GM19463 (cell line): ENCODE results near the gene LRRC8D.

ENCODE experiments used
- ATAC-seq: cut with Tn5 transposase; IDR thresholded peaks from one replicate; pipeline ENCODE4 v1.9.1; 2021; ENCODE audit warnings: mild to moderate bottlenecking, moderate library complexity; ENCODE audit not compliant: unreplicated experiment

Gene LRRC8D

DNA sequence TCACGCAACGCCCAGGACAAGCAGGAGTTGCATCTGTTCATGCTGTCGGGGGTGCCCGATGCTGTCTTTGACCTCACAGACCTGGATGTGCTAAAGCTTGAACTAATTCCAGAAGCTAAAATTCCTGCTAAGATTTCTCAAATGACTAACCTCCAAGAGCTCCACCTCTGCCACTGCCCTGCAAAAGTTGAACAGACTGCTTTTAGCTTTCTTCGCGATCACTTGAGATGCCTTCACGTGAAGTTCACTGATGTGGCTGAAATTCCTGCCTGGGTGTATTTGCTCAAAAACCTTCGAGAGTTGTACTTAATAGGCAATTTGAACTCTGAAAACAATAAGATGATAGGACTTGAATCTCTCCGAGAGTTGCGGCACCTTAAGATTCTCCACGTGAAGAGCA lies 113.6 kb downstream of the LRRC8D start:
- ATAC-seq = no peak

DNA sequence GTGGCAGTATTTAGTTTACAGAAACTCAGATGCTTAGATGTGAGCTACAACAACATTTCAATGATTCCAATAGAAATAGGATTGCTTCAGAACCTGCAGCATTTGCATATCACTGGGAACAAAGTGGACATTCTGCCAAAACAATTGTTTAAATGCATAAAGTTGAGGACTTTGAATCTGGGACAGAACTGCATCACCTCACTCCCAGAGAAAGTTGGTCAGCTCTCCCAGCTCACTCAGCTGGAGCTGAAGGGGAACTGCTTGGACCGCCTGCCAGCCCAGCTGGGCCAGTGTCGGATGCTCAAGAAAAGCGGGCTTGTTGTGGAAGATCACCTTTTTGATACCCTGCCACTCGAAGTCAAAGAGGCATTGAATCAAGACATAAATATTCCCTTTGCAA lies 114.4 kb downstream of the LRRC8D start:
- no peak for ATAC-seq

DNA sequence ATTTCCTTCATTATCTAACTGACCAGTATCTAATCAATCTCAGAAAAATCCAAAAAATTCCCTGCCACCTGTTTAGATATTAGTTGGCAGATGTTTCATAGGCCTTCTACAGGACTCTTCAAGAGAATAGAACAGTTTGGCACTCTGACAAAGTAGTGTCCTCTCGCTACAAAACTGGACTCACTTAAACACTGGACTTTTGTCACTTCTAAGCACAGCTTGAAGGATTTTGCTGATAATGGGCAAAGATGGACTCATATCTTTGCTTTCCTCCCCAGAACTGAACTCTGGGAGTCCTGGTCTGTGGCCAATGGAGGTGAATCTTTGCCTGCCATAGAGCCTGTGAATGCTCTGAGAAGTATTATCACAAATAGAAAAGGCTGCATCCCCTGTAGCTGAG lies 115.9 kb downstream of the LRRC8D start:
- ATAC-seq = no peak

DNA sequence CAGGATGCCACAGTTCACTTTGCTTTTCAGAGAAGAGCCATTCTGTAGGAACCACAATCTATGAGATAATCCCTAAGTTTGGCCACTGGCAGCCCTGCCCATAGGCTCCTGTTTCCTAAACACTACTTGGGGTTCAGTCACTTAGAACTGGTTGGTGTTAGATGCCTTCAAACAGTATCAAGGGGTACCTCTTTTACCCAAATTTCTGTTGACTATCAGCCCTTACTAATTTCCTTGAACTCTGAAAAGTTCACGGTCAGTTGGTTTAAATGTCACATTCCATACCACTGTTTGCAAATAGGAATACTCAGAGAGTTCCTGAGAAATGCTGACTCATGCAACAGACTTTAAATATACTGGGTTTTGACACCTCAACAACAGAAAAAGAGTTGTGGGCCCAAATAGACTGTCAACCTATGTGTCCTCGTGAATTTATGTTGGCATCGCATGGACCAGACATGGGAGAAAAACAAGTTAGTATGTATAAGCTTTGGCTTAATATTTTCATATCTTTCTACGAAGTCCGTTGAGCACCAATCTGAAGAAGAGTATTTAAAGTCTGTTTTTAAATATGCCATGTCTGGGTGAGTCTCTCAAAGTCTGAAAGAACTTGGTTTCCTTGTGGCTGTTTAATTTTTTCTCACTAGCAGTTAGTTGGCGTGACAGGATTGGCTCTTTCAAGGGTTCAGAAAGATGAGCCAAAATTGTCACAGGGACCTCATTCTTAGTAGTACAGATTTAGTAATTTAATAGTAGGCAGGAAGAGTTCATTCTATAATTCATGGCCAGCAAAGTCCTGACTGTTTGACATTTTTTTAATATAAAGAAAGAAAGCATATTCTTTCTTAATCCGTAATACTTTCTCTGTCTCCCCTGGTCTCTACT lies 117.6 kb downstream of the LRRC8D start:
- ATAC-seq = no peak

DNA sequence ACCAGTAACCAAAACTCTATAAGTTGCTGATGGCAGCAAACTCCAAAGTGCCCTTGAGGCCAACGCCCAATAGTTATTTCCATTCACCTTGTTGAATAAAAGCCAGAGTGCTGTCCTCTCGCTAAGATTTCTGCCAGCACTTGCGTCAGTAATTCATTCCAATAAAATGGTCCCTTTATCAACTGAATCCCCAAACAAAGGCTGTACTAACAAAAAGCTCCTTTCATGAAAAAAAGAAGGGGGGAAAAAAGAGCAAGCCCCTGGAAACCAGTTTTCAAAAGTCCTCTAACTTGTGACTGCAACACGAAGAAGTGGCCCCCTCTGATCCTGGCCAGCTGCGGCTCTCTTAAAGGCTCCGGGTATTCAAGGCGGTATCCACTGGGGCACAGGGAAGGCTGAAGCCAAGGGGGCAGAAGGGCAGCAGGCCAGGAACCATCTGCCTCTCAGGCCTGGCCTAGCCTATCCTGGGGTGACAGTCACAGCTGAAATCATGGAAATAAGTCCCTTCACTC lies 118.3 kb downstream of the LRRC8D start:
- no peak for ATAC-seq

DNA sequence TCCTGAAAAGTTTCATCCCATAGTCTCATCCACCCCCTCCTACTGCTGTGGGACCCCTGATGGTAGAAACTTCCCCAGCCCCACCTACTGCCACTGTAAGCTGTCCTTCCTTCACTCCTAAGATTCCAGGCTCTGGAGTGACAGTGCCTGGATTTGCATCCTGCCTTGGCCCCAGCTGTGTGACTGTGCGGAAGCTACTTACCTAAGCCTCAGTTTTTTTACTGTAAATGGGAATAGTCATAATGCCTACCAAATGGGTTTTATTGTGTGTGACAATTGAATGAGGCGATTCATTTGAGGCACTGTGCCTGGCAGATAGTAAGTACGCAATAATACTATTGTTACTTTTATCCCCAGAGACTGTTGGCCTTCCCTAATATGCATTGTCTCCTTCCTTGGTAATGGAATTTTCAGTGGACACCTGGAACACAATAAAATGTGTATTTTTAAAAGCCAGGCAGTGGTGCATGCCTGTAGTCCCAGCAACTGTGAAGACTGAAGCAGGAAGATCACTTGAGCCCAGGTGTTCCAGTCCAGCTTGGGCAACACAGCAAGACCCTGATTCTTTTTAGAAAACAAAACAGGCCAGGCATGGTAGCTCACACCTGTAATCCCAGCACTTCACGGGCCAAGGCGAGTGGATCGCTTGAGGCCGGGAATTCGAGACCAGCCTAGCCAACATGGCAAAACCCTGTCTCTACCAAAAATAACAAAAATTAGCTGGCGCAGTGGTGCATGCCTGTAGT lies 119.0 kb downstream of the LRRC8D start:
- ATAC-seq = no peak

DNA sequence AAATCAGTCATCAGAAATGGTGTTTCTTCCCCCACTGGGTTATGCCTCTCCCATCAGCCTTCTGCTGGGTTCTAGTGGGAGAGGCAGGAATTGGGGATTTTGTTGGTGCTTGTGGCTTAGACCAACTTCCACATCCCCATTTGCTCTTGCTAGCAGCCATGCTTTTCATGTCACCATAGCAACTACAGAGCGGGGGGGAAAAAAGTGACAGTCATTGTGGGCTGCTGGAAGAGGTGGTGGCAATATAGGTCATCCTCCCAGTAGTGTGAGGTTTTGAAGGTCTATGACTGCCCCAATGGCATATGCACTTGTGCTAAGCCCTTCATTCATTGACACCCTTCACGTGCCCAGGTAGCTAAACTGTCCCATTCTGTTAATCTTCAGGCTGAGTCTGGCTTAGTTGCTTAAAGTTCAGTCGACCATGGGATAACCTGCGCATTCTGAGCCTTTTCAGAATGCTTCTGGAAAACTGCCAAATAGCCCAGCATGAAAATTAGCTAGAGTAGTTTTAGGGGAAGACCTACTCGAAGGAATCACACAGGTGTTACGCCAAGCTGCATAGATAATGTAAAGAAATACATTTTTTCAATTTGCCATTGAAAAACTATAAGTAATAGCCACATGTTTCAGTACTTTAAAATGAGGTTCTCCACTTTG lies 120.4 kb downstream of the LRRC8D start:
- ATAC-seq = peak; percentile 41

DNA sequence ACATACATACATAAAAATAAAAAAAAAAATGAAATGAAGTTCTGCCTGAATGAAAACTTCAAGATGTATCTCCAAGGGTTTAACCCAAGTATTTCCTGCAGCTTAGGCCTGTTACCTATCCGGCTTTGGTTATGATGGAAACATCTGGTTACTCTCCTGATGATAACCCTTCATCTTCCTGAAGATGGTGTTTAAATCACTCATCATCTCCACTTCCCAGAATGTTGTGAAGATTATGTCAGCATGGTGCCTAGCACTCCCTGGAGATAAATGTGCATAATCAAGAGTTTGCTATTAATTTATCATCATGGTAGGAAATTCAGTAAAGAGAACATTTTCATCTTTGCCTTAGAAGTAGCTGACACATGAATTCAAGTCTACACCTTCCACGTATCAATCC lies 121.2 kb downstream of the LRRC8D start:
- no peak for ATAC-seq

DNA sequence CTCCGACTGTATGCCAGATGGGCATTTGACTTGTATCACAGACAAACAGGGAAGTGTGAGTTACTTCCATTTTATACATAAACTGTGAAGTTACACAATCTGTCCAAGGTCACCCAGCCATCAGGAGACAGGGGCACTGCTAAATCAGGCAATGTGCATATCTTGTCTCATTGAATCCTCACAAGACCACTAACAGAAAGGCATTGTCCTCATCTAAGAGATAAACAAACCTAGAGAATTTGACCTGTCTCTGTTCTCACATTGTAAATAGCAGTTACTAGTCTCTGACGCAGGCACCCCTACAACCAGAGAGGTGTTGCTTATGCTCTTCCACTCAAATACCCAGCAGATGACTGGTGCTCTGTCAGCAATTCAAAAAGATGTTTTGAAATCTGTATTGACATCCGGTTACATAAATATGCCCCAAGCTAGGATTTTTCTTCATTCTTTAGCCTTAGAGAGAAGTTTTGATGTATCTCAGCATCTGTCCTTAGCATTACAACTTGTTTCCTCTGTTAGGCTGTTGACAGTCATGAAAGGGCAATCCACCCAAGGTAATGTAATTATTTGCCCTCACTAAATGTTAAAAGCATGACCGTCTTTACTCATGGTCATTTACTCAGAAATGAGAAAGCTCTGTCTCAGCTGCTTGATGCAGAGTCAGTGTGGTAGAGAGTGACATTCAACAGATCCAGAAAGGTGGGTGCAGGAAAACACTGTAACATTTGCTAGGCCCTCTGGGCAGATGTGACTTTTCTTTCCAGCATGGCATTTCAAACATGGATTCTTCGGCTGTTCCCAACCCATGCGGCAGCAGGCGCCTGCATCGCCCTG lies 122.2 kb downstream of the LRRC8D start:
- ATAC-seq = no peak

DNA sequence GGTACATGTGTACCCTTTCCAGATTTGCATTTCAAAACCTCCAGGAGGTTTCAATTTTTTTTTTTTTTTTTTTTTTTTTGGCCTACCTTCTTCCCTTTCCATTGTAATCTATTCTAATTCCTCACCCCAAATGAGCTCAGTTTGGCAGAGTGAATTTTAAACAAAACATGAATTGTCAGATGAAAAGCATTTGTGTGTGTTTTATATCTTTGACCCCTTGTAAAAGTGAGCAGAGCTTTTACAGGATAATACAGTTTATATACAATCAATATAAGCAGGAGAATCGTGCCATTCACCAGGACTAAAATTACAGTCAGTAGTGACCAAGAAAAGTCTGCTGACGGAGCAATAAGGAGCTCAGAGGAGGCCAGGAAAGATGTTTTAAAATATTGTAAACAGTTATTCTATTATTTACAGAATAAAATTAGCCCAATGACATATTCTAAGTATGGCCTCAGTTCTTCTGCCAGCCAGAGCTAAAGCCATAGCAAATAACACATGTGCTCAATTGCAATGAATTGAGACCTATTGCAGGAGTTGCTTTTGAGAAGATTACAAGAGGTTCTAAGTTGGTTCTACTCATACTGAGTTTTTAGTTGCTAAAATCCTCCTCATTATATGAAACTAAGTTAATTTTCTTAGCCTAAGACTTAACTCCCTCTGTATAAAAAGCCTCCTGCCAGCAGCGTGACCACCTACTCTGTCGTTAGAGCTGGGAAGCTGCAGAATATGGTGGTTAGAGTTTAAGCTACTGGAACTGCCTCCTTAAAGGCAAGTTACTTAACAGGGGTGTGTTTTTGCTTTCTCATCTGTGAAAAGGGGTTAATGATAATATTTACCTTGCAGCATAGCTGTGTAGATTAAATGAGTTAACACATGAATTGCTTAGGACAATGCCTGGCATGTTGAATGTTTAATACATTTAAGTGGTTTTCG lies 123.3 kb downstream of the LRRC8D start:
- ATAC-seq = no peak

DNA sequence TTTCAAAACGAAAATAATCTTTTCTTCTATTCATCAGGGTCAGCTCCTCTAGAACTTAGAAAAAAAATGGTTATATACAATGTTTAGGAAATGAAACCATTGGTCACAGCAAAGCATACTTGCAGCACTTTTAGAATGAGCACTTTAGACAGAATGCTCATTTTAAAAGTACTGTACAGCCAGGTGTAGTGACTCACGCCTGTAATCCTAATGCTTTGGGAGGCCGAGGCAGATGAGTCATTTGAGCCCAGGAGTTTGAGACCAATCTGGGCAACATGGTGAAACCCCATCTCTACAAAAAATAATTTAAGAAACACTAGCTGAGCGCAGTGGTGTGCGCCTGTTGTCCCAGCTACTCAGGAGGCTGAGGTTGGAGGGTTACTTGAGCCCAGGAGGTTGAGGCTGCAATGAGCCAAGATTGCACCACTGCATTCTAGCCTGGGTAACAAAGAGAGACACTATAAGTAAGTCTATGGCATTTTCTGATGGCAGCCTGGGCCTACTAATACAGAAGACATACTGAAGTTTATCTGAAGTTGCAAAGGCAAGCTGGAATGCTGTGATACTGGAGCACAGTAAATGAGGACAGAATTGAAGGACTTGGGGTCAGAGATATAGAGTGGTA lies 125.1 kb downstream of the LRRC8D start:
- peak; percentile 88 for ATAC-seq

DNA sequence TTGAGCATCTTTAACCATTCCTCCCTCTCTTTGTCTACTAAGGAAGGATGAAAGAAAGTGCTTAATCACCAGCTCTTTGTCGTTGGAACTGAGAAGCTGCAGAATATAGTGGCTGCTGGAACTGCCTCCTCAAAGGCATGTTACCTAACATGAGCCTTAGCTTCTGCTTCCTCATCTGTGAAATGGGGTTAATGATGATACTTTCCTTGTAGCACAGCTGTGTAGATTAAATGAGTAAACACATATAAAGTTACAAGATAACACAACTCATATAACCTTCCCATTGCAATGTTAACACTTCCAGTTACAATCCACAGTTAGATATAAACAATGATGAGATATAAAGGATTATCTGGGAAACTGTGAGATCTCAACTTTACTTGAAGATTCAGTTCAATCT lies 125.7 kb downstream of the LRRC8D start:
- no peak for ATAC-seq

DNA sequence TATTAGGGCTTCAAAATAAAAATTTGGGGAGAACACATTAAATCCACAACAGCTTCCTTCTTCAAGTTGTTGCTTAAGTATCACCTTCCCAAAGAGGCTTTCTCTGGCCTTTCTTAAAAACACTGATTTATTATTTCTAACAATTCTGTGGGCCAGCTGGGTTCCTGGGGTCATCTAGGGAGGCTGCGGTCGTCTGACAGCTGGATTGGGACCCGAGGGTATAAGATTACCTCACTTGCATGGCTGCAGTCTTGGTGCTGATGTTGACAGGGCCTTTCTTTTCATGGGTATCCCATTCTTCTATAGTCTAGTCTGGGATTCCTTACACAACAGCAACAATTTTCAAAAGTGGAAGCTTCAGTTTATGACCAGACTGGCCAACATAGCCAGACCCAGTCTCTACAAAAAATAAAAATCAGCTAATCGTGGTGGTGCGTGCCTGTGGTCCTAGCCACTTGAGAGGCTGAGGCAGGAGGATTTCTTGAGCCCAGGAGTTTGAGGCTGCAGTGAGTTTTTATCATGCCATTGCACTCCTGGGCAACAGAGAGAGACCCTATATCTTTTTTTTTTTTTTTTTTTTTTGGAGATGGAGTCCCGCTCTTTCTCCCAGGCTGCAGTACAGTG lies 128.0 kb downstream of the LRRC8D start:
- ATAC-seq = no peak

DNA sequence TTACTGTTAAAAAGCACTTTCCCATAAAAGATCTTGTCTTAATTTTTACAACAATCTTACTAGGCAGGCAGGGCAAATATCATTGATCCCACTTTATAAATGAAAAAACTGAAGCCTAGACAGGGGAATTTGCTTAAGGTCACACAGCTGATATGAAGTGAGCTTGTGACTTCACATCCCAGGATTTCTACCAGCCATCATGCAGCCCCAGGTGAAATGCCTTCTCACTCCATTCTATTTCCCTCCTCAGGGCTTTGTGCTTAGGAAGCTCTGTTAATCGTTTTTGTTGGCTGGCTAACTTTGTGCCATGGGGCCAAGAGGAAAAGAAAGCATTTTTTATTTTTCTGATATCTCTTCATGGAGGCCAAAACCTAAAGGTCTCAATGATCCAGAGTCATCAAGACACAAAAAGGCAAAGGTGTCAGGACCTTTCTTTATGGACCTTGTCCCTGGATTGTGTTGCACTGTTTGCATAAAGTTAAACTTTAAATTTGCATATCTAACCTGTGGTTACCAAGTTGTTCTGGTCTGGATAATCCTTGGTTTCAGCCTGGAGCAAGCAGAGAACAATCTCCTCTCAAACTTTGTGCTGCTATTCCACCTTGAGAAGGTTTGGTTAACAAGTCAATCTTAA lies 129.3 kb downstream of the LRRC8D start:
- ATAC-seq = no peak

DNA sequence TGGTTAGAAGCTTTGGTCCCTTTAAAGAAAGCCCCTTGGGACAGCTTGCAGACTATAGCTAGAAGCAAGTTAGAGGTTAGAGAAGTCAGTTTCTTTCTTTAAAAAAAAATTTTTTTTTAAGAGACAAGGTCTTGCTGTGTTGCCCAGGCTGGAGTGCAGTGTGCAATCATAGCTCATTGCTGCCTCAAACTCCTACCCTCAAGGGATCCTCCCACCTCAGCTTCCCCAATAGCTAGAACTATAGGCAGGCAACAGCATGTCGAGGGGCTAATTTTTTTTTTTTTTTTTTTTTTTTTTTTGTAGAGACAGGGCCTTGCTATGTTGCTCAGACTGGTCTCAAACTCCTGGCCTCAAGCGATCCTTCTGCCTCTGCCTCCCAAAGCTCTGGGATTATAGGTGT lies 129.9 kb downstream of the LRRC8D start:
- ATAC-seq = no peak

DNA sequence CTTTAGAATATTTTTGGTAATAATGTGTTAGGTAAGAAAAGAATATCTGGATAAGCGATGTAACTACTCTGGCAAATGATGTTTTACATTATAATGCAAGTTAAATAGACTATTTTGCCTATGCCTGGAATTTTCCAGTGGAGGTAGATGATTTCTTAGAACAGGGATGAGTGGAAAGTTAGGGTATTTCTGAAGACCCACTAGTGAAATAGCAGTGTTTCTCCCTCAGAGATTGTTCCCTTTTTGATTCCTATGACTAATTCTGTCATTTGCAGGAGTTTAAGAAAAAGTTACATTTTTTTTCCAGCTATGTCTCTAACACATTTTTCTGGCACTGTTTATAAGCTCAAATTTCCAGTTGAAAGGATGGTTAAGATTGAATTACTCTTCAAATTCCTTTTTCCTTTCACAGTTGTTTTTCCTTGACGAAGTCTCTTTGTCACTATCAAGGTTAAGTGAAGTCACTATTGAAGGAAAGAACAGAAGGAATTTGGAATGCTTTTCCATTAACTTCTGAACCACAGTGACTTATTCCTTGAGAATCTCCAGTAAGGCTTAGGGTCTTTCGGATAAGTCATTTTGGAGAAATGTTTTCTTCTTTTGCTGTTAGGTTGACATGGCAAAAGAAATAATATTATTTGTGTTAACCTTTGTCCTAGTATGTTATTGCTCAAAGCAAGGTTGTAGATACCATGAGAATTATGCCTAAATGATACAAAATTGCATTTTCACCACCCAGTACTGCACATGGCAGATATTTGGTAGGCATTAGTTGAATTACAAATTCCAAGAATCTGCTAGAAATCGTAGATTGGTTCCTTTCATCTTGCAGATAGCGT lies 131.2 kb downstream of the LRRC8D start:
- no peak for ATAC-seq

DNA sequence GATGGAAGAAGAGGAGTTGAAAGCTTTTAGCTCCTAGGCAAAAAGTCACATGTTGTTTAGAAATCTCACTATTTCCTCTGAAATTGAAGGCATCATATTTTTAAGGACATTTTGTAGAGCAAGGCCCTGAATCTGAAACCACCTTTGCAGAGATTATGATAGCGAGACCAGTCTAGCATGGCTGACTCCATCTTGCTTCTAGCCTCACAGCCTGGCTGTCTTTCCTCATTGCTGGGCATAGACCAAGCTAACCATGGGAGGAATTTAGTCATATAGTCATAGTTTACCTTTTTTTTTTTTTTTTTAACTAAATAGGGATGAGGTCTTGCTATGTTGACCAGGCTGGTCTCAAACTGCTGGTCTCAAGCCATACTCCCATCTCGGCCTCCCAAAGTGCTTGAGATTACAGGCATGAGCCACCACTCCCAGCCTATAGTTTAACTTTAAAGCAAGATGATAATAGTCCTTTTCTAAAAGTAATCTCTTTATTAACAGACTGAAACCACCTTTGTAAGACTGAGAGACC lies 131.8 kb downstream of the LRRC8D start:
- ATAC-seq = peak; percentile 13
